GM12892 (cell line): ENCODE data around the gene PSMB5.

Source experiments
- DNase-seq: peaks from one replicate; pipeline ENCODE4 v3.0.0; 2011; ENCODE audit not compliant: insufficient read length
- FAIRE-seq: peaks from 2 replicates; lab custom pipeline; 2011; peaks lifted over from hg19 to GRCh38; lab: Jason Lieb, UNC
- POLR2A ChIP-seq: IDR thresholded peaks from 2 replicates; pipeline ENCODE4 v1.6.1; 2011; ENCODE audit warnings: low read depth, low read length, control low read depth
- POLR2AphosphoS5 ChIP-seq: IDR thresholded peaks from 2 replicates; pipeline ENCODE4 v1.6.1; 2011; ENCODE audit warnings: low read depth, low read length, control low read depth
- TAF1 ChIP-seq: IDR thresholded peaks from 2 replicates; pipeline ENCODE4 v1.6.1; 2011; ENCODE audit warnings: low read depth, mild to moderate bottlenecking, control low read depth, low read length, borderline replicate concordance

Gene PSMB5

GRCh38 chr14:22987291-22987690, 47.4 kb downstream of the PSMB5 start:
- no peak for FAIRE-seq

GRCh38 chr14:22986508-22987054, 48.1 kb downstream of the PSMB5 start:
- no peak for TF ChIP-seq POLR2A
- TF ChIP-seq POLR2AphosphoS5: no peak
- no peak for TF ChIP-seq TAF1
- FAIRE-seq: peak; percentile 79

More at GRCh38 chr14:22987291-22987690, 47.4 kb downstream of the PSMB5 start:
- no peak for DNase-seq
- TF ChIP-seq POLR2A: no peak
- TF ChIP-seq POLR2AphosphoS5: no peak
- TF ChIP-seq TAF1: no peak

GRCh38 chr14:22985894-22986507, 48.7 kb downstream of the PSMB5 start:
- DNase-seq: no peak
- TF ChIP-seq TAF1 (no peak), POLR2A (no peak), POLR2AphosphoS5 (no peak)
- FAIRE-seq: no peak

More at GRCh38 chr14:22986508-22987054, 48.1 kb downstream of the PSMB5 start:
- peak; percentile 65 for DNase-seq

- no peak for TF ChIP-seq POLR2A
- TF ChIP-seq TAF1: no peak
- TF ChIP-seq POLR2AphosphoS5: no peak
- FAIRE-seq (no peak), DNase-seq (no peak)
These were observed 49.6 kb downstream of the PSMB5 start for GRCh38 chr14:22984959-22985658.

- TF ChIP-seq POLR2A (no peak), POLR2AphosphoS5 (no peak), TAF1 (no peak)
- FAIRE-seq (peak; percentile 73), DNase-seq (peak; percentile 84)
These were observed 52.0 kb downstream of the PSMB5 start, which contains the start of gene AJUBA for GRCh38 chr14:22982477-22983245. AJUBA (minus strand) TSS chr14:22982551; CDS start chr14:22982266, 285 bp downstream.

GRCh38 chr14:22981876-22982476, 52.7 kb downstream of the PSMB5 start:
- no peak for DNase-seq
- no peak for TF ChIP-seq TAF1

GRCh38 chr14:22981090-22981875, 53.4 kb downstream of the PSMB5 start:
- FAIRE-seq (no peak), DNase-seq (no peak)
- no peak for TF ChIP-seq POLR2AphosphoS5
- no peak for TF ChIP-seq TAF1
- no peak for TF ChIP-seq POLR2A

More at GRCh38 chr14:22981876-22982476, 52.7 kb downstream of the PSMB5 start:
- no peak for FAIRE-seq

- DNase-seq (no peak), FAIRE-seq (no peak)
- TF ChIP-seq TAF1: no peak
- TF ChIP-seq POLR2AphosphoS5: no peak
- no peak for TF ChIP-seq POLR2A
These were observed 54.0 kb downstream of the PSMB5 start for GRCh38 chr14:22980672-22981089.

GRCh38 chr14:22979748-22980392, 54.8 kb downstream of the PSMB5 start:
- DNase-seq: no peak
- no peak for FAIRE-seq
- TF ChIP-seq TAF1: no peak
- no peak for TF ChIP-seq POLR2AphosphoS5
- TF ChIP-seq POLR2A: no peak

- DNase-seq (no peak), FAIRE-seq (no peak)
- TF ChIP-seq POLR2AphosphoS5 (no peak), TAF1 (no peak), POLR2A (no peak)
These were observed 55.6 kb downstream of the PSMB5 start for GRCh38 chr14:22978981-22979671.
